Activated CD4-positive, alpha-beta T cell treated with anti-CD3 and anti-CD28 coated beads, Interleukin-2, amount 10 ng/mL, durations not matched to agents 7 days and 5 days (primary cell): ENCODE results near the gene SOWAHB. TPM values are rescaled to one million over a fixed set of nuclear protein-coding genes. Genes with fewer than 3 reads are reported as not detected.
A peak's percentile ranks its signal among the peaks of the same experiment; 100 is the strongest.

ENCODE experiments used
- CTCF ChIA-PET: fragments of 350-600 bp; sonication (Branson Sonifier 250); formaldehyde crosslinking; loops from one replicate; lab custom pipeline; 2021; ENCODE audit warnings: antibody characterized with exemption; lab: Charles Lee
- POLR2A ChIA-PET: fragments of 350-600 bp; sonication (Branson Sonifier 250); formaldehyde crosslinking; loops from one replicate; lab custom pipeline; 2021; ENCODE audit warnings: antibody characterized with exemption; lab: Charles Lee
- DNase-seq: peaks from one replicate; pipeline ENCODE4 v3.0.0-alpha.2; 2020
- H3K27ac Mint-ChIP-seq: one replicate; pipeline ENCODE4 v1.8.0; 2021; ENCODE audit warnings: mild to moderate bottlenecking, moderate library complexity, mixed read lengths
- H3K27me3 Mint-ChIP-seq: one replicate; pipeline ENCODE4 v1.8.0; 2021; ENCODE audit warnings: mixed read lengths
- H3K36me3 Mint-ChIP-seq: one replicate; pipeline ENCODE4 v1.8.0; 2021; ENCODE audit warnings: low read depth, mixed read lengths
- H3K4me1 Mint-ChIP-seq: one replicate; pipeline ENCODE4 v1.8.0; 2021; ENCODE audit warnings: mixed read lengths
- H3K4me3 Mint-ChIP-seq: one replicate; pipeline ENCODE4 v1.8.0; 2021; ENCODE audit warnings: mild to moderate bottlenecking, moderate library complexity, mixed read lengths
- H3K9me3 Mint-ChIP-seq: one replicate; pipeline ENCODE4 v1.8.0; 2021; ENCODE audit warnings: mixed read lengths
- total RNA-seq, 2 experiments: library from RNA; stranded (reverse); gene quantifications; one replicate each; pipeline ENCODE4 v1.2.3, GENCODE V29; 2021

Gene SOWAHB
- not detected for total RNA-seq

GRCh38 chr4:76897536-76898384 lies at the start of gene SOWAHB:
SOWAHB (minus strand) TSS chr4:76898144; CDS start chr4:76897849, 295 bp downstream.
- H3K36me3 Mint-ChIP-seq: no peaks in the 10 kb centered on the region
- H3K9me3 Mint-ChIP-seq: no peaks in the 10 kb centered on the region
- CTCF ChIA-PET: no interaction called here
- H3K27ac Mint-ChIP-seq: no peak within 1 kb of the TSS
- H3K27me3 Mint-ChIP-seq: peaks cover 52% of the 10 kb centered on the region
- peak within 1 kb of the TSS; percentile 51 for H3K4me3 Mint-ChIP-seq
- DNase-seq: peak; percentile 22
- H3K4me1 Mint-ChIP-seq: peaks cover 11% of the 10 kb centered on the region
- POLR2A ChIA-PET: no interaction called here

GRCh38 chr4:76947369-76947768 lies 49.4 kb upstream of the SOWAHB start:
- Mint-ChIP-seq H3K27ac (peak overlapping the region; percentile 42), H3K4me1 (peaks cover 15% of the 10 kb centered on the region), H3K9me3 (no peaks in the 10 kb centered on the region), H3K27me3 (peaks cover 40% of the 10 kb centered on the region), H3K4me3 (no peak overlapping the region), H3K36me3 (no peaks in the 10 kb centered on the region)
- ChIA-PET CTCF (no interaction called here), POLR2A (no interaction called here)
- no peak for DNase-seq

GRCh38 chr4:76943790-76944189 lies 45.8 kb upstream of the SOWAHB start:
- Mint-ChIP-seq H3K4me3 (no peak overlapping the region), H3K4me1 (peaks cover 5% of the 10 kb centered on the region), H3K9me3 (no peaks in the 10 kb centered on the region), H3K27ac (no peak overlapping the region), H3K36me3 (no peaks in the 10 kb centered on the region), H3K27me3 (peaks cover 37% of the 10 kb centered on the region)
- DNase-seq: no peak
- POLR2A ChIA-PET: no interaction called here
- CTCF ChIA-PET: no interaction called here

- Mint-ChIP-seq H3K27me3 (peaks cover 35% of the 10 kb centered on the region), H3K4me3 (no peak overlapping the region), H3K36me3 (no peaks in the 10 kb centered on the region), H3K4me1 (no peaks in the 10 kb centered on the region), H3K9me3 (no peaks in the 10 kb centered on the region), H3K27ac (no peak overlapping the region)
- no peak for DNase-seq
- ChIA-PET CTCF (no interaction called here), POLR2A (no interaction called here)
These were observed 45.2 kb upstream of the SOWAHB start for GRCh38 chr4:76943129-76943620.

- ChIA-PET CTCF (interaction anchor here (0.9 kb wide), 1 partner anchor 15 kb away, joined by 5 read pairs; no protein-coding TSS in a partner anchor), POLR2A (no interaction called here)
- H3K4me3 Mint-ChIP-seq: no peak overlapping the region
- H3K27ac Mint-ChIP-seq: no peak overlapping the region
- no peak for DNase-seq
- peaks cover 30% of the 10 kb centered on the region for H3K27me3 Mint-ChIP-seq
- no peaks in the 10 kb centered on the region for H3K36me3 Mint-ChIP-seq
- H3K9me3 Mint-ChIP-seq: peaks cover 8% of the 10 kb centered on the region
- H3K4me1 Mint-ChIP-seq: peaks cover 6% of the 10 kb centered on the region
These were observed 41.2 kb upstream of the SOWAHB start for GRCh38 chr4:76939184-76939583.

- ChIA-PET CTCF (no interaction called here), POLR2A (no interaction called here)
- H3K9me3 Mint-ChIP-seq: peaks cover 4% of the 10 kb centered on the region
- H3K27ac Mint-ChIP-seq: no peak overlapping the region
- H3K4me1 Mint-ChIP-seq: peaks cover under 1% of the 10 kb centered on the region
- H3K4me3 Mint-ChIP-seq: no peak overlapping the region
- no peaks in the 10 kb centered on the region for H3K36me3 Mint-ChIP-seq
- H3K27me3 Mint-ChIP-seq: peaks cover 9% of the 10 kb centered on the region
- DNase-seq: no peak
These were observed 33.8 kb upstream of the SOWAHB start for GRCh38 chr4:76931576-76932276.

GRCh38 chr4:76931087-76931486 lies 33.1 kb upstream of the SOWAHB start:
- no peak overlapping the region for H3K27ac Mint-ChIP-seq
- ChIA-PET CTCF (no interaction called here), POLR2A (no interaction called here)
- H3K9me3 Mint-ChIP-seq: no peaks in the 10 kb centered on the region
- peaks cover 9% of the 10 kb centered on the region for H3K27me3 Mint-ChIP-seq
- no peaks in the 10 kb centered on the region for H3K4me1 Mint-ChIP-seq
- no peak for DNase-seq
- no peak overlapping the region for H3K4me3 Mint-ChIP-seq
- H3K36me3 Mint-ChIP-seq: no peaks in the 10 kb centered on the region

- H3K27me3 Mint-ChIP-seq: peaks cover 9% of the 10 kb centered on the region
- POLR2A ChIA-PET: no interaction called here
- DNase-seq: no peak
- H3K4me1 Mint-ChIP-seq: no peaks in the 10 kb centered on the region
- CTCF ChIA-PET: no interaction called here
- H3K36me3 Mint-ChIP-seq: no peaks in the 10 kb centered on the region
- H3K9me3 Mint-ChIP-seq: no peaks in the 10 kb centered on the region
- no peak overlapping the region for H3K4me3 Mint-ChIP-seq
- no peak overlapping the region for H3K27ac Mint-ChIP-seq
These were observed 32.7 kb upstream of the SOWAHB start for GRCh38 chr4:76930685-76931084.

GRCh38 chr4:76926841-76927240 lies 28.9 kb upstream of the SOWAHB start:
- POLR2A ChIA-PET: no interaction called here
- peaks cover 13% of the 10 kb centered on the region for H3K27me3 Mint-ChIP-seq
- H3K4me3 Mint-ChIP-seq: no peak overlapping the region
- H3K36me3 Mint-ChIP-seq: no peaks in the 10 kb centered on the region
- DNase-seq: no peak
- H3K4me1 Mint-ChIP-seq: no peaks in the 10 kb centered on the region
- H3K9me3 Mint-ChIP-seq: no peaks in the 10 kb centered on the region
- no peak overlapping the region for H3K27ac Mint-ChIP-seq
- CTCF ChIA-PET: no interaction called here

GRCh38 chr4:76923619-76924357 lies 25.8 kb upstream of the SOWAHB start:
- ChIA-PET CTCF (interaction anchor here (1.0 kb wide), 1 partner anchor 15 kb away, joined by 5 read pairs; no protein-coding TSS in a partner anchor), POLR2A (no interaction called here)
- Mint-ChIP-seq H3K36me3 (no peaks in the 10 kb centered on the region), H3K9me3 (no peaks in the 10 kb centered on the region), H3K27ac (no peak overlapping the region), H3K4me3 (no peak overlapping the region), H3K4me1 (no peaks in the 10 kb centered on the region), H3K27me3 (peaks cover 15% of the 10 kb centered on the region)
- no peak for DNase-seq

- ChIA-PET CTCF (no interaction called here), POLR2A (no interaction called here)
- no peak for DNase-seq
- Mint-ChIP-seq H3K27me3 (peaks cover 15% of the 10 kb centered on the region), H3K4me1 (no peaks in the 10 kb centered on the region), H3K36me3 (no peaks in the 10 kb centered on the region), H3K4me3 (no peak overlapping the region), H3K9me3 (no peaks in the 10 kb centered on the region), H3K27ac (no peak overlapping the region)
These were observed 22.8 kb upstream of the SOWAHB start for GRCh38 chr4:76920715-76921114.

GRCh38 chr4:76909711-76910110 lies 11.8 kb upstream of the SOWAHB start:
- Mint-ChIP-seq H3K4me3 (no peak overlapping the region), H3K27ac (no peak overlapping the region), H3K4me1 (no peaks in the 10 kb centered on the region), H3K9me3 (peaks cover 4% of the 10 kb centered on the region), H3K27me3 (peaks cover 15% of the 10 kb centered on the region), H3K36me3 (no peaks in the 10 kb centered on the region)
- DNase-seq: no peak
- ChIA-PET CTCF (interaction anchor here (1.0 kb wide), 1 partner anchor 11 kb away, joined by 3 read pairs; no protein-coding TSS in a partner anchor), POLR2A (no interaction called here)
